ENCODE data around the gene COL27A1. TPM values are rescaled to one million over a fixed set of nuclear protein-coding genes. Genes with fewer than 3 reads are reported as not detected.

COL27A1 gene
- polyA plus RNA-seq, 1 of the 3 experiments (the other 2 are of a cell fraction), result 8.7 TPM

DNA sequence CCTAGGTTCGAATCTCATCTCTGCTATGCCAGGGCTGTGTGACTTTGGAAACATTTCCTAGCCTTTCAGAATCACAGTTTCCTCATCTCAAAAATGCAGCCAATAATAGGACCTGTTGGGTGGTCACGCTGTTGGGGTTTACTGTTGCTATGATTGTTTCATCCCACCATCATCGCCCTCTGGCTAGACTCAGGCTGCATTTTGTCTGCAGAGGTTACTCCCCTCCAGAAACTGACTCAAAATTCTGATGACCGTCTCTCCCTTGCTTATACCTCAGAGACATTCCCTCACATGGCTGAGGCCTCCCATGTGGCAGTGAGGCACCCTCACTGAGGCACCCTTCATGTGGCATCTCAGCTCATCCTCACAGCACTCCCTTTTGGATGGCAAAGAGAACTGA, 61.6 kb downstream of the COL27A1 start:
- Histone ChIP-seq H3K9me2 (no peaks in the 10 kb centered on the region), H3K36me3 (replicated peaks in 1 of 2; ENCODE audit: control insufficient read depth in 1 of 2, insufficient read depth in 2 of 2, low read length in 1 of 2) (peaks cover 0 to 2% of the 10 kb centered on the region in 2 experiments), H3K9me3 (no peaks in the 10 kb centered on the region), H3K4me3 (ENCODE audit: low read depth in 2 of 2, low read length in 1 of 2) (no peak overlapping the region), H3K27ac (ENCODE audit: low read depth in 2 of 2, low read length in 1 of 2) (no peak overlapping the region), H3F3A (replicated peaks; ENCODE audit: insufficient read depth) (peaks cover 3% of the 10 kb centered on the region), H3K9ac (no peak overlapping the region), H3K79me2 (ENCODE audit: insufficient read depth) (no peaks in the 10 kb centered on the region), H2AFZ (ENCODE audit: low read depth) (no peak overlapping the region), H4K20me1 (ENCODE audit: insufficient read depth) (no peaks in the 10 kb centered on the region), H3K4me2 (no peak overlapping the region), H3K27me3 (ENCODE audit: insufficient read depth) (no peaks in the 10 kb centered on the region), H3K4me1 (ENCODE audit: control insufficient read depth in 1 of 2, insufficient read depth in 2 of 2, low read depth in 1 of 2, low read length in 1 of 2) (peaks cover 6 to 22% of the 10 kb centered on the region in 2 experiments; a peak in 3 of 4 replicates)
- POLR2A ChIA-PET, result interaction anchor here (0.6 kb wide), 1 partner anchor 14 kb away, joined by 3 read pairs; no protein-coding TSS in a partner anchor
- WGBS (ENCODE audit: low lambda C conversion rate), result 96% methylated on average over 4 of the region's 4 CpGs
- DNase-seq, result no peak
- CTCF ChIA-PET, result interaction anchor here (1.0 to 1.6 kb wide), 2 partner anchors 14 to 74 kb away, joined by 3 to 6 read pairs; no protein-coding TSS in a partner anchor
- TF ChIP-seq RAD21 (IDR thresholded peaks at IDR 0.05; ENCODE audit: low read length) (no peak), TEAD4 (IDR thresholded peaks at IDR 0.05; ENCODE audit: borderline replicate concordance, insufficient read depth) (no peak), IRF3 (IDR thresholded peaks at IDR 0.05; ENCODE audit: low read depth, low read length) (no peak), RFX5 (IDR thresholded peaks at IDR 0.05; ENCODE audit: low read length) (no peak), FOSL2 (IDR thresholded peaks at IDR 0.05; ENCODE audit: borderline replicate concordance, low read depth) (no peak), NRF1 (IDR thresholded peaks at IDR 0.05; ENCODE audit: low read depth, low read length) (no peak), YY1 (IDR thresholded peaks at IDR 0.05; ENCODE audit: low read depth) (no peak), EZH2phosphoT487 (IDR thresholded peaks at IDR 0.05; ENCODE audit: borderline replicate concordance, low read depth) (no peak), TAF1 (IDR thresholded peaks at IDR 0.05; ENCODE audit: borderline replicate concordance, low read depth, low read length) (no peak), NFIC (IDR thresholded peaks at IDR 0.05; ENCODE audit: borderline replicate concordance) (no peak), JUND (IDR thresholded peaks at IDR 0.05) (no peak), GABPA (IDR thresholded peaks at IDR 0.05; ENCODE audit: low read depth) (no peak), SIN3A (IDR thresholded peaks at IDR 0.05; ENCODE audit: borderline replicate concordance, low read depth, low read length) (no peak), CTCF (IDR thresholded peaks at IDR 0.05) (no peak)
- TF ChIP-seq, protein P1, sequence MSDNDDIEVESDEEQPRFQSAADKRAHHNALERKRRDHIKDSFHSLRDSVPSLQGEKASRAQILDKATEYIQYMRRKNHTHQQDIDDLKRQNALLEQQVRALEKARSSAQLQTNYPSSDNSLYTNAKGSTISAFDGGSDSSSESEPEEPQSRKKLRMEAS (IDR thresholded peaks at IDR 0.05; ENCODE audit: low read depth), result no peak
- TF ChIP-seq, protein P2, sequence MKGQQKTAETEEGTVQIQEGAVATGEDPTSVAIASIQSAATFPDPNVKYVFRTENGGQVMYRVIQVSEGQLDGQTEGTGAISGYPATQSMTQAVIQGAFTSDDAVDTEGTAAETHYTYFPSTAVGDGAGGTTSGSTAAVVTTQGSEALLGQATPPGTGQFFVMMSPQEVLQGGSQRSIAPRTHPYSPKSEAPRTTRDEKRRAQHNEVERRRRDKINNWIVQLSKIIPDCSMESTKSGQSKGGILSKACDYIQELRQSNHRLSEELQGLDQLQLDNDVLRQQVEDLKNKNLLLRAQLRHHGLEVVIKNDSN (IDR thresholded peaks at IDR 0.05; ENCODE audit: borderline replicate concordance, low read depth), result no peak
- TF ChIP-seq, protein P3, sequence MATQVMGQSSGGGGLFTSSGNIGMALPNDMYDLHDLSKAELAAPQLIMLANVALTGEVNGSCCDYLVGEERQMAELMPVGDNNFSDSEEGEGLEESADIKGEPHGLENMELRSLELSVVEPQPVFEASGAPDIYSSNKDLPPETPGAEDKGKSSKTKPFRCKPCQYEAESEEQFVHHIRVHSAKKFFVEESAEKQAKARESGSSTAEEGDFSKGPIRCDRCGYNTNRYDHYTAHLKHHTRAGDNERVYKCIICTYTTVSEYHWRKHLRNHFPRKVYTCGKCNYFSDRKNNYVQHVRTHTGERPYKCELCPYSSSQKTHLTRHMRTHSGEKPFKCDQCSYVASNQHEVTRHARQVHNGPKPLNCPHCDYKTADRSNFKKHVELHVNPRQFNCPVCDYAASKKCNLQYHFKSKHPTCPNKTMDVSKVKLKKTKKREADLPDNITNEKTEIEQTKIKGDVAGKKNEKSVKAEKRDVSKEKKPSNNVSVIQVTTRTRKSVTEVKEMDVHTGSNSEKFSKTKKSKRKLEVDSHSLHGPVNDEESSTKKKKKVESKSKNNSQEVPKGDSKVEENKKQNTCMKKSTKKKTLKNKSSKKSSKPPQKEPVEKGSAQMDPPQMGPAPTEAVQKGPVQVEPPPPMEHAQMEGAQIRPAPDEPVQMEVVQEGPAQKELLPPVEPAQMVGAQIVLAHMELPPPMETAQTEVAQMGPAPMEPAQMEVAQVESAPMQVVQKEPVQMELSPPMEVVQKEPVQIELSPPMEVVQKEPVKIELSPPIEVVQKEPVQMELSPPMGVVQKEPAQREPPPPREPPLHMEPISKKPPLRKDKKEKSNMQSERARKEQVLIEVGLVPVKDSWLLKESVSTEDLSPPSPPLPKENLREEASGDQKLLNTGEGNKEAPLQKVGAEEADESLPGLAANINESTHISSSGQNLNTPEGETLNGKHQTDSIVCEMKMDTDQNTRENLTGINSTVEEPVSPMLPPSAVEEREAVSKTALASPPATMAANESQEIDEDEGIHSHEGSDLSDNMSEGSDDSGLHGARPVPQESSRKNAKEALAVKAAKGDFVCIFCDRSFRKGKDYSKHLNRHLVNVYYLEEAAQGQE (IDR thresholded peaks at IDR 0.05; ENCODE audit: low read depth, low read length), result no peak
